GM19468 (cell line): ENCODE measurements around the gene GALNT14.

Source experiments
- ATAC-seq: cut with Tn5 transposase; IDR thresholded peaks from one replicate; pipeline ENCODE4 v1.9.1; 2021; ENCODE audit warnings: mild to moderate bottlenecking, moderate library complexity, moderate number of reproducible peaks; ENCODE audit not compliant: unreplicated experiment; ENCODE audit errors: extremely low read depth

GALNT14 gene

GRCh38 chr2:31020713-31021112 is 117.5 kb downstream of the GALNT14 start:
- ATAC-seq = no peak

GRCh38 chr2:31018280-31018679 is 120.0 kb downstream of the GALNT14 start:
- ATAC-seq = no peak

DNA sequence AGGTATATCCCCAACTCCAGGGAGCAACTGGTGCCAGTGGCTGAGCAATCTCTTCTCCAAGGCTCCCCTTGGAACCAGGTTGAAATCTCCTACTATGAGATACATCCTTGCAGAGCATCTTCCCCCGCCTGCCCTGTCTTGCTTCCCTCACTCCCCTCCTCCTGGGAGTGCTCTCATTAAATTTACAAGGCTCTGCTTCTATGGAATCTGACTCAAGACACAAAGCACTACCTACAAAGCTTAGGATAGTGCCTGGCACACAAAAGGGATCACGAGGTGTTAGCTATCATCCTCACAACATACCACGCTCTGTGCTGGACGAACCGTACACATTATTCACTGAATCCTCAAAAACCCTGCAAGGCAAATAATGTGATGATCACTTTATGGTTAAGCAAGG is 121.6 kb downstream of the GALNT14 start:
- no peak for ATAC-seq

DNA sequence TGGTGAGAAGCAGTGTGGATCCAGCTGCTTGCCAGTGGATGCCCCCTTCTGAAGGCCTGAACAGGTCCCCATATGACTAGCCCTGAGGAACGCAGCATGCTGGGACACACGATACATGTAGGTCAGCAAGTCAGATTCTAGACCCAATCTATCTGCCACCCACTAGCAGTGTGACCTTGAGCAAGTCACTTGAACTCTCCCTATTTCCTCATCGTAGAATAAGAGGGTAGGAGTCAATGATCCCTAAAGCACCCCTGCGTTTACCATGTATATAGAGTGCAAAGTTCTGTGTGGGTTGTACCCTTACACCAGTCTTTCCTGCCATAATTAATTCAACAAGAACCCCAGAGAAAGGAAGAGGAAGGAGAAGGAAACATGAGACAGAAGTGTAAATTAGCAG is 123.7 kb downstream of the GALNT14 start:
- no peak for ATAC-seq

GRCh38 chr2:31013301-31013700 is 124.9 kb downstream of the GALNT14 start:
- no peak for ATAC-seq

DNA sequence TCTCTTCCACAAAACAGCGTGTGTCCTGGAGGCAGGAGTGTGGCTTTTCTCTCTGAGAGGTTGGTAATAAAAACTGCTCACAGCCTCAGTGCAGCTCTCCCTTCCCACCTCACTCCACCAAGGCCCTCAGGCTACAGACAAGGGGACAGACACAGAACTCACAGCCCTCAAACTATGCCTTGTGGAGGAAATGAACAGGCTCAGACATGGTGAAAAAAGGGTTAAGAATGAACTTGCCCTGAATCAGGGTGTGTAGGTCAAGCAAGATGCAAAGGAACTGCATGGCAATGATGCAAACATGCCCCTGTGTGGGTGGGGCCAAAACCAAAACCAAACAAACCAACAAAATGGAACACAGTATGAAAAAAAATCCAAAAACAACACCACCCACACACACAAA is 125.8 kb downstream of the GALNT14 start:
- no peak for ATAC-seq

DNA sequence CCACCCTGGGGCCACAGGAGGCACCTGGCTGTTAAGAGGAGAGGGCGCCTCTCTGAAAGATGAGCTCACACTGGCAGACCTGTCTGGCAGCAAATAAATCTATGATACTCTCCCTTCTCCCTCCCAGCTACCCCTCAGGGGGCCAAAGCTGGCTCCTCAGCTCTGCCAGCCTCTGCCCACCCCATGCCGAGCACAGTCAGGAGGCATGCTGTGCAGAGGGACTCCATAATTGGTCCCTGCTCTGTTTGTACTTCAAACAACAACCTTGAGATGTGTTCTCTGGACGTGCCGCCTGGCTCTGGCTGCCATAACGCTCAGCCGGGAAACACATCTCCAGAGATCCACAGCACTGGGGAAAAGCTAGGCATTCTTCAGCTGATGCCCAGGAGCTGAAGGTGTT is 126.7 kb downstream of the GALNT14 start:
- ATAC-seq = no peak

DNA sequence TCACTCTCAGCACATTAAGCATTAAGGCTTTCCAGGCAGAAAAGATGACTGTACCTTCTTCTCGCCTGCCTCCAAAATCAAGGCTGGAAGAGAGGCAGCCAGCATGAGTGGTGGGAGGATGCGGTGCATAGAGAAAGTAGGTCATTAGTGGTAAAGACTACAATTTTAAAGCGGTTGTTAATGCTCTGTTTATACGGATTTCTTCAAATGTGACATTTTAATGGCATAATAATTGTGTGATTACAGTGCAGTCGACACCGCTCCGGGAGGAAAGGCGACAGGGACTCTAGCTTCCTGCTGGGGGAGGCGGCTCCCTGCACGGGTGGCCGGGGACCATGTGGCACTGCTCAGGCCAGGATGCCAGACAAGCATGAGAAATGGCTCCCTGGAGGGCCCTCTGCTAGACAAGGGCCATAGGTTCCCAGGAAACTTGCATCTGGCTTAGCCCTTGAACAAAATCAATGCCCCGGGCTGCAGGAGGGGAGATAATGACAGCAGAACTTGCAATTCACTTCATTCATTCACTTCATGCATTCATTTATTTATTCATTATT is 129.6 kb downstream of the GALNT14 start:
- ATAC-seq = no peak

DNA sequence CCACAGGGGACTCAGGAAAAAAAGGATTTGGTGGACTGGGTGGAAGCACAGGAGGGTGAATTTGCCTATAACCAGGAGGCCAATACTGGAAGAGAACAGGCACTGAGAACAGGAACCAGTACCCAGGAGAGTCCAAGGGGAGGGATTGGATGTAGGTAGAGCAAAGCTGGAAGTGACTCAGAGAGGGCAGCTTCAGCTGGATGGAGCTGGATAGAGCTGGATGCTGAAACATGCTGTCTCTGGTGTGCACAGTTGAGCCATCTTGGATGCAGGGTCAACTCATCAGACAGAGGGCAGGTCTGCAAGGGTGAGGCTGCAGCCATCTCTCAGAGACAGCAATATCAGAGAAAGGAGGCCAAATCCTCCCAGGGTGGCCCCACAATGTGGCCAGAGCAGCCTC is 134.0 kb downstream of the GALNT14 start:
- no peak for ATAC-seq

DNA sequence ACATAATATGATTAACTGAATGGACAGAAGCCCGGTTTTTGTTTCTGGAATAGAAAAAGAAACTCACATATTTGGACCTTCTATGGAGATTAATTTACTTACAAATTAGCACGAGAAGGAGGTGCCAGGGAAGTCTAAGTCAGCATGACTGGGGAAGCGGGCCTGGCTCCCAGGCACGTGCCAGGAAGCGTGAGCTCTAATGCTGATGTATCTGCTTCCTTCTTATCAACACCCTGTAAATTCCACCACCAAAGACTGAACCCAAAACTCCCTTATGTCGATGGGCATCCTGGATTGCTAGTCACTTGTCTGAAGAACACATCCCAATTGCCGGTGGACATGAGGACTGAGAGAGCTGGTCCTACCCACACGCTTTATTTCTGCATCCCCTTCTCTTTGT is 134.5 kb downstream of the GALNT14 start:
- no peak for ATAC-seq

GRCh38 chr2:31002537-31003150 is 135.6 kb downstream of the GALNT14 start:
- ATAC-seq = no peak

DNA sequence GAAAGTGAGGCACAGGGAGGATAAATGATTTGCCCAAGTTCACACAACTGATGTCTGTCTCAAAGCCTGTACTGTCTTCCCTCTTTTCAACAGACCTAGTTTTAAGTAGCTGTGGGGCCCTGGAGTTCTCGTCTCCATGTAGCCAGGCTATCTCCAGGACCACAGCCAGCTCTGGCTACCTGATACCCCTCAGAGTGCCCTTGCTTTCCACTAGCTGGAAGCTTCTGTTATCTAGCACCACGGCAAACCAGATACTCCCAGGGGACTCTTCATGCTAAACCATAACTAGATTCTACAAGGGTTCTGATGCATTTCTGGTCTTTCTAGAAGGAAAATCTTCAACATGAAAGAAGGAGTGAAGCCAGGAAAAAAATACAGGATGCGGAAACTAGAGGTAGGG is 137.3 kb downstream of the GALNT14 start:
- ATAC-seq = no peak

DNA sequence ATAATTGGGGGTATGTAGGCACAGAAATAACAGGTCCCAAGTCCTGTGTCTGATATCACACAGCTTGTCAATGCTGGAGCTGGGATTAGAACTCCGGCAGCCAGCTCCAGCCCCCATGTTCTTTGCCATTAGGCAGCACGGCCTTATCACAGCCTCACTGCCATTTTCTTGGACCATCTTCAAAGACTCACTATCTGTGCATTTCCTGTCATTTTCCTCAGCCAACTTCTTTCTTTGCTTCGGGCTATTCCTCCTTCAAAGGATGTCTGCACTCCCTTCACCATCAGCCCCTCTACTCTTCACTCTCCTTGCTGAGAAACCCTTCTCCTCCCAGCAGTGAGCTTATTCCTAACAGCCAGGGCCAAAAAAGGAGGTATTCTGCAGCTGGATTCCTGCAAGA is 139.6 kb downstream of the GALNT14 start:
- ATAC-seq = no peak

- no peak for ATAC-seq
Observed at GRCh38 chr2:30997979-30998378, 140.3 kb downstream of the GALNT14 start.

DNA sequence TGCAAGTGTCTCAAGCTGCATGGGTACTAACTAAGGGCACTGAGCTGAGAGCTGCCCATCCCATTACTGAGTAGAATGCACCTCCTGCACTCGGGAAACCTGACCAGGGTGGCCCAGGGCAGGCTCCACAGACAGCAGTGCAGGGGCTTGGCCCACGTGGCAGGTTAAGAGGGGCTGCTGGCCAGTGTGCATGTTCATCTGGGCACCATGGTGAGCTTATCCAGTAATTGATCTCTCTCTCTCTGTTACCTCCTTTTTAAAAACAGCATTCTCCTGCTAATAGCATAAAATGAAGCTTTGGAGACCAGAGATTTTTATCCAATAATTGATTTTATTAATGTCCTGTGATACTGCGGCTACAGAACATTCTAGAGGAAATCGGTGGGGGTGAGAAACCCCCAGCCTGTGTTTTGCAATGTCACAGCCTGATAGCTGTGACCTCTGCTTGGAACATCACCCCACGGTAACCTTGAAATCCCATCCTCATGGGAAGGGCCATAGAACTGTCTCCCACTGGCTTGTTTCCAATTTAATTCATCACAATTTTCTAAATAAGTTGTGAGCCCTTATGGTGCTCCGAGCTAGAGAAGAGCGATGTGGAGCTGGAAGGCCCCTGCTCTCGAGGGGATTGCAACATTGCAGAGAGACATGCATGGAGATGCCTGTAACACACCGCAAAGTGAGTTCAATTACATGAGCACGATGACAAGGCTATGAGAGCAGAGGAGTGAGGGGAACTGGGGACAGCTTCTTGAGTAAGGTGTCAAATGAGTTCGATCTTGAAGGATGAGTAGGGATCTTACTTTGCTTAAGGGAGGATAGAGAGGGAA is 143.8 kb downstream of the GALNT14 start:
- ATAC-seq = no peak

GRCh38 chr2:30992781-30993180 is 145.5 kb downstream of the GALNT14 start:
- ATAC-seq = no peak

- no peak for ATAC-seq
Observed at GRCh38 chr2:30990671-30991070, 147.6 kb downstream of the GALNT14 start.

DNA sequence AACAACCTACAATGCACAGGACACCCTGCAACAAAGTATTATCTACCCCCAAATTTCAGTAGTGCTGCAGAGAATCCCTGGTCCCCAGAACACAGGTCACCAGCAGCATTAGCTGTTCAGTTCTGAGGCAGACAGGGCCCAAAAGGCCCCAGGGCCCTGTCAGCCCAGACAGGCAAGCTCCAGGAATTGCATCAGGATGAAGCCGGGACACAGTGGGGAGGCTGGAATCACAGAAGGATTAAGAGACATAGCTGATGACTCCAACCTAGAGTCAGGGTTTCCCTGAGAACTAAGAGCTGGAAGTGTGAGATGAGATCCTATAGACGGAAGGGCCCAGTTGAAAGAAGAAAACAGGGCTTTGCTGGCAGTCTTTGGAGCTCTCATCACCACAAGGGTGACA is 148.1 kb downstream of the GALNT14 start:
- no peak for ATAC-seq

- no peak for ATAC-seq
Observed at GRCh38 chr2:30989746-30990145, 148.5 kb downstream of the GALNT14 start.

GRCh38 chr2:30987566-30987965 is 150.7 kb downstream of the GALNT14 start:
- ATAC-seq = no peak

DNA sequence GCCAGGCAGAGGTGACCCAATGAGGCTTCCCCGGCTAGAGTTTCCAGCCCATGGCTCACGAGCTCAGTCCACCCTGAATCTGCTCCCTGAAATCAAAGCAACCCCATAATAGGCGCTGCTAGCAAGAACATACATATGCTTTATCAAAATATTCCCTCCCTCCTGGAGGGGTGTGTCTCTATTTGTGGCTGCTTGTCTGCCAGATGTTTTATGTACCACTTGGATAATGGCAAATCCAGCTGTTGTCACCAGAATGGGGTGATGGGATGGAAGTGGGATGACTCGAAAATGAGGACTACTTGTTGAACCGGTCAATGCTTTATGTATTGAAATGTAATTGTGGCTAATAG is 152.0 kb downstream of the GALNT14 start:
- ATAC-seq = no peak
